GM18858 (cell line): ENCODE results near the gene MACROD1.

Experiments used
- ATAC-seq: cut with Tn5 transposase; IDR thresholded peaks from one replicate; pipeline ENCODE4 v1.9.1; 2021; ENCODE audit not compliant: unreplicated experiment

The MACROD1 gene

GRCh38 chr11:64131683-64132190 lies 34.2 kb downstream of the MACROD1 start:
- ATAC-seq = no peak

- no peak for ATAC-seq
Measured at GRCh38 chr11:64130618-64131017, 35.3 kb downstream of the MACROD1 start.

- no peak for ATAC-seq
Measured at GRCh38 chr11:64129403-64129802, 36.5 kb downstream of the MACROD1 start.

- no peak for ATAC-seq
Measured at GRCh38 chr11:64128255-64129006, 37.5 kb downstream of the MACROD1 start.

GRCh38 chr11:64127267-64128072 lies 38.4 kb downstream of the MACROD1 start:
- no peak for ATAC-seq

- ATAC-seq = no peak
Measured at GRCh38 chr11:64126796-64127195, 39.1 kb downstream of the MACROD1 start.

GRCh38 chr11:64126371-64126770 lies 39.5 kb downstream of the MACROD1 start:
- no peak for ATAC-seq

GRCh38 chr11:64125676-64126075 lies 40.2 kb downstream of the MACROD1 start:
- ATAC-seq = no peak

- ATAC-seq = no peak
Measured at GRCh38 chr11:64124147-64124546, 41.8 kb downstream of the MACROD1 start.

- no peak for ATAC-seq
Measured at GRCh38 chr11:64123679-64124078, 42.2 kb downstream of the MACROD1 start.

GRCh38 chr11:64122411-64123410 lies 43.2 kb downstream of the MACROD1 start:
- ATAC-seq = no peak

GRCh38 chr11:64121663-64122410 lies 44.1 kb downstream of the MACROD1 start:
- ATAC-seq = no peak

- ATAC-seq = no peak
Measured at GRCh38 chr11:64120951-64121569, 44.9 kb downstream of the MACROD1 start.

GRCh38 chr11:64119700-64120099 lies 46.2 kb downstream of the MACROD1 start:
- ATAC-seq = no peak

GRCh38 chr11:64118876-64119665 lies 46.8 kb downstream of the MACROD1 start:
- no peak for ATAC-seq

- ATAC-seq = no peak
Measured at GRCh38 chr11:64117763-64118459, 48.0 kb downstream of the MACROD1 start.

- ATAC-seq = no peak
Measured at GRCh38 chr11:64115531-64116522, 50.1 kb downstream of the MACROD1 start.
